H9 (cell line): ENCODE measurements around the gene MCM7. TPM values are rescaled to one million over a fixed set of nuclear protein-coding genes. Genes with fewer than 3 reads are reported as not detected.

Experiments
- DNase-seq: peaks from one replicate; pipeline ENCODE4 v3.0.0-alpha.2; 2017
- H2AFZ ChIP-seq: one replicate; pipeline ENCODE4 v1.6.1; 2013; ENCODE audit warnings: mild to moderate bottlenecking, low read length, control low read depth, moderate library complexity
- H2AK5ac ChIP-seq: 2 replicates; pipeline ENCODE4 v1.6.1; 2013; ENCODE audit warnings: low read length, control low read depth, mixed read lengths; ENCODE audit not compliant: insufficient read length
- H2BK120ac ChIP-seq: one replicate; pipeline ENCODE4 v1.6.1; 2013; ENCODE audit warnings: low read depth, mild to moderate bottlenecking, low read length, control low read depth, inconsistent platforms; ENCODE audit not compliant: poor library complexity, severe bottlenecking
- H2BK12ac ChIP-seq: 2 replicates; pipeline ENCODE4 v1.6.1; 2013; ENCODE audit warnings: low read length, control low read depth, mixed read lengths, low read depth; ENCODE audit not compliant: insufficient read length
- H2BK15ac ChIP-seq: 2 replicates; pipeline ENCODE4 v1.6.1; 2013; ENCODE audit warnings: low read depth, low read length, control low read depth
- H2BK20ac ChIP-seq: one replicate; pipeline ENCODE4 v1.6.1; 2013; ENCODE audit warnings: low read depth, mild to moderate bottlenecking, low read length, control low read depth, inconsistent platforms; ENCODE audit not compliant: poor library complexity, severe bottlenecking
- H2BK5ac ChIP-seq: 2 replicates; pipeline ENCODE4 v1.6.1; 2013; ENCODE audit warnings: low read length, control low read depth, mixed read lengths; ENCODE audit not compliant: insufficient read length
- H3K14ac ChIP-seq: 2 replicates; pipeline ENCODE4 v1.6.1; 2013; ENCODE audit warnings: low read length, control low read depth; ENCODE audit not compliant: insufficient read depth
- H3K18ac ChIP-seq: 2 replicates; pipeline ENCODE4 v1.6.1; 2013; ENCODE audit warnings: low read depth, mild to moderate bottlenecking, mixed read lengths, low read length, control low read depth; ENCODE audit not compliant: insufficient read length
- H3K23ac ChIP-seq: 2 replicates; pipeline ENCODE4 v1.6.1; 2013; ENCODE audit warnings: low read length, control low read depth, mixed read lengths, low read depth; ENCODE audit not compliant: insufficient read length
- H3K23me2 ChIP-seq: 2 replicates; pipeline ENCODE4 v1.6.1; 2013; ENCODE audit warnings: low read depth, mild to moderate bottlenecking, mixed read lengths, low read length, control low read depth; ENCODE audit not compliant: insufficient read length, poor library complexity, severe bottlenecking
- H3K27ac ChIP-seq: 2 replicates; pipeline ENCODE4 v1.5.1; 2013; ENCODE audit warnings: low read length, control low read depth, mixed read lengths, low read depth; ENCODE audit not compliant: insufficient read length
- H3K27me3 ChIP-seq: 2 replicates; pipeline ENCODE4 v1.6.1; 2013; ENCODE audit warnings: low read length, control low read depth, inconsistent platforms; ENCODE audit not compliant: insufficient read depth
- H3K4ac ChIP-seq: 2 replicates; pipeline ENCODE4 v1.6.1; 2013; ENCODE audit warnings: low read depth, mild to moderate bottlenecking, control low read depth, inconsistent platforms, low read length, moderate library complexity
- H3K4me1 ChIP-seq: 2 replicates; pipeline ENCODE4 v1.6.1; 2013; ENCODE audit warnings: low read length, control low read depth, inconsistent platforms; ENCODE audit not compliant: insufficient read depth
- H3K4me2 ChIP-seq: 2 replicates; pipeline ENCODE4 v1.6.1; 2013; ENCODE audit warnings: low read length, control low read depth, mixed read lengths; ENCODE audit not compliant: insufficient read length, insufficient read depth
- H3K56ac ChIP-seq: 2 replicates; pipeline ENCODE4 v1.6.1; 2013; ENCODE audit warnings: low read depth, mild to moderate bottlenecking, mixed read lengths, low read length, control low read depth; ENCODE audit not compliant: insufficient read length
- H3K79me1 ChIP-seq: 2 replicates; pipeline ENCODE4 v1.6.1; 2013; ENCODE audit warnings: low read depth, mild to moderate bottlenecking, moderate library complexity, low read length, control low read depth, inconsistent platforms; ENCODE audit not compliant: insufficient read depth, poor library complexity, severe bottlenecking
- H3K79me2 ChIP-seq: 2 replicates; pipeline ENCODE4 v1.6.1; 2013; ENCODE audit warnings: low read length, control low read depth, inconsistent platforms; ENCODE audit not compliant: insufficient read depth
- H3K9ac ChIP-seq: 2 replicates; pipeline ENCODE4 v1.6.1; 2013; ENCODE audit warnings: low read length, control low read depth, mixed read lengths; ENCODE audit not compliant: insufficient read length; ENCODE audit errors: extremely low read depth
- H3K9me3 ChIP-seq: one replicate; pipeline ENCODE4 v1.6.1; 2013; ENCODE audit warnings: low read depth, low read length, inconsistent platforms; ENCODE audit not compliant: control insufficient read depth
- H3T11ph ChIP-seq: one replicate; pipeline ENCODE4 v1.6.1; 2013; ENCODE audit warnings: mild to moderate bottlenecking, low read length, control low read depth, inconsistent platforms
- H4K20me1 ChIP-seq: one replicate; pipeline ENCODE4 v1.6.1; 2013; ENCODE audit not compliant: control insufficient read depth, insufficient read length, insufficient read depth
- H4K5ac ChIP-seq: 2 replicates; pipeline ENCODE4 v1.6.1; 2013; ENCODE audit warnings: low read depth, mild to moderate bottlenecking, mixed read lengths, low read length, control low read depth; ENCODE audit not compliant: insufficient read length
- H4K8ac ChIP-seq: replicated peaks from 2 replicates; pipeline ENCODE4 v1.6.1; 2013; ENCODE audit warnings: low read length, control low read depth, mixed read lengths, low read depth; ENCODE audit not compliant: insufficient read length
- H4K91ac ChIP-seq: 2 replicates; pipeline ENCODE4 v1.6.1; 2013; ENCODE audit warnings: low read depth, mild to moderate bottlenecking, moderate library complexity, mixed read lengths, low read length, control low read depth; ENCODE audit not compliant: insufficient read length
- H3K27ac Mint-ChIP-seq, 3 experiments: 2 replicates in 2 of 3; 3 replicates in 1 of 3; pipeline ENCODE4 v1.8.0; 2020 to 2021; ENCODE audit warnings: mixed read lengths in 3 of 3, mild to moderate bottlenecking in 1 of 3, moderate library complexity in 1 of 3
- H3K27me3 Mint-ChIP-seq: 2 replicates; pipeline ENCODE4 v1.8.0; 2021; ENCODE audit warnings: low read depth, mild to moderate bottlenecking, moderate library complexity, mixed read lengths
- H3K36me3 Mint-ChIP-seq, 3 experiments: 2 replicates in 2 of 3; 3 replicates in 1 of 3; pipeline ENCODE4 v1.8.0; 2020 to 2021; ENCODE audit warnings: low read depth in 3 of 3, mixed read lengths in 3 of 3; ENCODE audit not compliant: insufficient read depth in 1 of 3
- H3K4me1 Mint-ChIP-seq, 2 experiments: 2 replicates each; pipeline ENCODE4 v1.8.0; 2020; ENCODE audit warnings: mixed read lengths in 2 of 2
- H3K4me3 Mint-ChIP-seq, 2 experiments: 2 replicates in 1 of 2; 3 replicates in 1 of 2; pipeline ENCODE4 v1.8.0; 2020 to 2021; ENCODE audit warnings: mild to moderate bottlenecking in 2 of 2, mixed read lengths in 2 of 2, moderate library complexity in 1 of 2
- H3K9me3 Mint-ChIP-seq, 2 experiments: 2 replicates in 1 of 2; 3 replicates in 1 of 2; pipeline ENCODE4 v1.8.0; 2020; ENCODE audit warnings: mild to moderate bottlenecking in 2 of 2, mixed read lengths in 2 of 2, moderate library complexity in 1 of 2
- CTCF ChIP-seq: fragments of 200-600 bp; sonication (generic); conservative IDR thresholded peaks from 3 replicates; pipeline ENCODE4 v1.8.0; 2021; ENCODE audit warnings: antibody characterized with exemption, mild to moderate bottlenecking
- WGBS: extraction: QIAGEN DNeasy Blood & Tissue Kit; methylation state at CpG from one replicate; pipeline ENCODE4 v1.1.7; 2013; ENCODE audit warnings: missing lambda C conversion rate, low lambda C conversion rate, mixed read lengths; ENCODE audit not compliant: insufficient read length; ENCODE audit errors: extremely low coverage; 5-methylcytosine and 5-hydroxymethylcytosine counted together
- total RNA-seq: library from RNA; stranded (reverse); gene quantifications from 2 replicates; pipeline ENCODE4 v1.2.1, GENCODE V29; 2021

MCM7 gene
- total RNA-seq, 1 experiment from 2014 or later, result 390 TPM

- Histone ChIP-seq H4K20me1 (no peaks in the 10 kb centered on the region), H2BK20ac (no peak overlapping the region), H3K79me1 (peaks cover 3% of the 10 kb centered on the region), H3K4me1 (no peaks in the 10 kb centered on the region), H3K4ac (peak overlapping the region; percentile 100), H3K9me3 (no peaks in the 10 kb centered on the region), H2BK120ac (peak overlapping the region; percentile 94), H2AK5ac (peak overlapping the region; percentile 93), H2BK15ac (no peak overlapping the region), H3K9ac (peak overlapping the region; percentile 100), H2AFZ (no peak overlapping the region), H3K27me3 (no peaks in the 10 kb centered on the region), H2BK5ac (peak overlapping the region; percentile 99), H4K91ac (peak overlapping the region; percentile 99), H3K79me2 (peaks cover 5% of the 10 kb centered on the region; the same call in 1 of the 2 replicates), H3K14ac (peak overlapping the region; percentile 100), H2BK12ac (peak overlapping the region; percentile 92), H3K23ac (no peak overlapping the region), H3K4me2 (peak overlapping the region; percentile 75), H3T11ph (no peak overlapping the region), H4K8ac (peak overlapping the region; percentile 99), H3K18ac (peak overlapping the region; percentile 100), H3K23me2 (no peaks in the 10 kb centered on the region), H4K5ac (peak overlapping the region; percentile 100), H3K56ac (peak overlapping the region; percentile 97), H3K27ac (peak overlapping the region; percentile 86)
- peak overlapping the region; percentile 93 to 95 for H3K4me3 Mint-ChIP-seq
- WGBS, result no CpG with 5 or more reads among the region's 61 CpGs
- H3K4me1 Mint-ChIP-seq, result peaks cover 20 to 34% of the 10 kb centered on the region in 2 experiments
- DNase-seq, result peak; percentile 92
- peaks cover 0 to 3% of the 10 kb centered on the region in 2 experiments; a peak in 1 of 5 replicates for H3K9me3 Mint-ChIP-seq
- TF ChIP-seq CTCF, result no peak
- no peaks in the 10 kb centered on the region; the same call in 1 of the 2 replicates for H3K27me3 Mint-ChIP-seq
- peaks cover 56 to 75% (median 69%) of the 10 kb centered on the region in 3 experiments for H3K36me3 Mint-ChIP-seq
- H3K27ac Mint-ChIP-seq, result peak overlapping the region; percentile 99 to 100 (median 99)
Measured at GRCh38 chr7:100100420-100101015, 679 bp downstream of the MCM7 start.
